IgD-negative memory B cell (primary cell): ENCODE results near the gene UTP15. TPM values are rescaled to one million over a fixed set of nuclear protein-coding genes. Genes with fewer than 3 reads are reported as not detected.

Experiments used
- H3K27ac Mint-ChIP-seq, 3 donors: one replicate each; pipeline ENCODE4 v1.8.0; 2020 to 2022; ENCODE audit warnings: mild to moderate bottlenecking in 3 of 3, mixed read lengths in 3 of 3, moderate library complexity in 1 of 3
- H3K27me3 Mint-ChIP-seq: one replicate; pipeline ENCODE4 v1.8.0; 2021; ENCODE audit warnings: mixed read lengths
- H3K36me3 Mint-ChIP-seq: one replicate; pipeline ENCODE4 v1.8.0; 2020; ENCODE audit warnings: mild to moderate bottlenecking, mixed read lengths
- H3K4me1 Mint-ChIP-seq, 3 donors: one replicate each; pipeline ENCODE4 v1.8.0; 2020 to 2022; ENCODE audit warnings: mixed read lengths in 3 of 3, mild to moderate bottlenecking in 1 of 3
- H3K4me3 Mint-ChIP-seq, 4 donors: one replicate each; pipeline ENCODE4 v1.8.0; 2020 to 2022; ENCODE audit warnings: mild to moderate bottlenecking in 4 of 4, mixed read lengths in 4 of 4, moderate library complexity in 3 of 4
- H3K9me3 Mint-ChIP-seq, 3 donors: one replicate each; pipeline ENCODE4 v1.8.0; 2020 to 2021; ENCODE audit warnings: mixed read lengths in 3 of 3, mild to moderate bottlenecking in 1 of 3
- polyA plus RNA-seq: library from polyadenylated mRNA; unstranded; fragments of 300-500 nt; fragmentation: Illumina TruSeq; gene quantifications from one replicate; pipeline ENCODE4 v1.2.3, GENCODE V29; 2021

The UTP15 gene
- 11.0 TPM for polyA plus RNA-seq

GRCh38 chr5:73565139-73565968 is at the start of gene UTP15, which contains the start of gene ANKRA2:
UTP15 (plus strand) TSS chr5:73565743; CDS start chr5:73567345, 1,602 bp downstream.
ANKRA2 (minus strand) TSS chr5:73565639; CDS start chr5:73562881, 2,758 bp downstream.
- H3K4me3 Mint-ChIP-seq, result peak within 1 kb of the TSS; percentile 92 to 99 (median 98)
- no peaks in the 10 kb centered on the region for H3K9me3 Mint-ChIP-seq
- H3K36me3 Mint-ChIP-seq, result peaks cover 13% of the 10 kb centered on the region
- peak within 1 kb of the TSS; percentile 99 to 100 (median 99) for H3K27ac Mint-ChIP-seq
- peaks cover 21 to 37% (median 30%) of the 10 kb centered on the region in 3 donors for H3K4me1 Mint-ChIP-seq
- no peaks in the 10 kb centered on the region for H3K27me3 Mint-ChIP-seq

- H3K27ac Mint-ChIP-seq, result no peak overlapping the region
- no peaks in the 10 kb centered on the region for H3K36me3 Mint-ChIP-seq
- peaks cover 0 to 7% (median 3%) of the 10 kb centered on the region in 3 donors for H3K4me1 Mint-ChIP-seq
- no peaks in the 10 kb centered on the region for H3K9me3 Mint-ChIP-seq
- peak overlapping the region in 2 of 4 donors; percentile 18 to 29 for H3K4me3 Mint-ChIP-seq
- no peaks in the 10 kb centered on the region for H3K27me3 Mint-ChIP-seq
Observed at GRCh38 chr5:73519531-73520283, 45.8 kb upstream of the UTP15 start.

GRCh38 chr5:73522989-73523388 is 42.6 kb upstream of the UTP15 start:
- Mint-ChIP-seq H3K4me3 (no peak overlapping the region), H3K9me3 (no peaks in the 10 kb centered on the region), H3K36me3 (no peaks in the 10 kb centered on the region), H3K27ac (no peak overlapping the region), H3K4me1 (peaks cover 0 to 7% (median 3%) of the 10 kb centered on the region in 3 donors), H3K27me3 (no peaks in the 10 kb centered on the region)

- no peak overlapping the region for H3K27ac Mint-ChIP-seq
- no peaks in the 10 kb centered on the region for H3K27me3 Mint-ChIP-seq
- H3K9me3 Mint-ChIP-seq, result no peaks in the 10 kb centered on the region
- H3K4me3 Mint-ChIP-seq, result no peak overlapping the region
- no peaks in the 10 kb centered on the region for H3K36me3 Mint-ChIP-seq
- H3K4me1 Mint-ChIP-seq, result peaks cover 0 to 7% (median 5%) of the 10 kb centered on the region in 3 donors
Observed at GRCh38 chr5:73523861-73524260, 41.7 kb upstream of the UTP15 start.

- Mint-ChIP-seq H3K36me3 (no peaks in the 10 kb centered on the region), H3K4me1 (peaks cover 0 to 2% (median 0%) of the 10 kb centered on the region in 3 donors), H3K9me3 (no peaks in the 10 kb centered on the region), H3K27me3 (no peaks in the 10 kb centered on the region), H3K4me3 (no peak overlapping the region), H3K27ac (no peak overlapping the region)
Observed at GRCh38 chr5:73525606-73526203, 39.8 kb upstream of the UTP15 start.

- peaks cover 7% of the 10 kb centered on the region for H3K27me3 Mint-ChIP-seq
- H3K4me3 Mint-ChIP-seq, result no peak overlapping the region
- H3K27ac Mint-ChIP-seq, result no peak overlapping the region
- H3K9me3 Mint-ChIP-seq, result no peaks in the 10 kb centered on the region
- H3K36me3 Mint-ChIP-seq, result no peaks in the 10 kb centered on the region
- H3K4me1 Mint-ChIP-seq, result peaks cover 0 to 2% (median 0%) of the 10 kb centered on the region in 3 donors
Observed at GRCh38 chr5:73528248-73528647, 37.3 kb upstream of the UTP15 start.

GRCh38 chr5:73529081-73529480 is 36.5 kb upstream of the UTP15 start:
- no peak overlapping the region for H3K4me3 Mint-ChIP-seq
- H3K4me1 Mint-ChIP-seq, result peaks cover 0 to 2% (median 0%) of the 10 kb centered on the region in 3 donors
- no peaks in the 10 kb centered on the region for H3K9me3 Mint-ChIP-seq
- peaks cover 7% of the 10 kb centered on the region for H3K27me3 Mint-ChIP-seq
- no peak overlapping the region for H3K27ac Mint-ChIP-seq
- no peaks in the 10 kb centered on the region for H3K36me3 Mint-ChIP-seq

- H3K27me3 Mint-ChIP-seq, result peaks cover 9% of the 10 kb centered on the region
- H3K9me3 Mint-ChIP-seq, result no peaks in the 10 kb centered on the region
- peaks cover 0 to 2% (median 0%) of the 10 kb centered on the region in 3 donors for H3K4me1 Mint-ChIP-seq
- H3K27ac Mint-ChIP-seq, result no peak overlapping the region
- H3K36me3 Mint-ChIP-seq, result no peaks in the 10 kb centered on the region
- H3K4me3 Mint-ChIP-seq, result no peak overlapping the region
Observed at GRCh38 chr5:73531356-73531755, 34.2 kb upstream of the UTP15 start.

GRCh38 chr5:73532195-73532594 is 33.3 kb upstream of the UTP15 start:
- no peaks in the 10 kb centered on the region for H3K36me3 Mint-ChIP-seq
- H3K4me3 Mint-ChIP-seq, result no peak overlapping the region
- H3K4me1 Mint-ChIP-seq, result peaks cover 0 to 4% (median 0%) of the 10 kb centered on the region in 3 donors
- no peak overlapping the region for H3K27ac Mint-ChIP-seq
- no peaks in the 10 kb centered on the region for H3K9me3 Mint-ChIP-seq
- peaks cover 9% of the 10 kb centered on the region for H3K27me3 Mint-ChIP-seq

GRCh38 chr5:73534011-73534644 is 31.4 kb upstream of the UTP15 start:
- Mint-ChIP-seq H3K27ac (no peak overlapping the region), H3K27me3 (peaks cover 9% of the 10 kb centered on the region), H3K36me3 (no peaks in the 10 kb centered on the region), H3K4me1 (peaks cover 0 to 2% (median 0%) of the 10 kb centered on the region in 3 donors), H3K9me3 (no peaks in the 10 kb centered on the region), H3K4me3 (no peak overlapping the region)

- Mint-ChIP-seq H3K4me3 (no peak overlapping the region), H3K4me1 (peaks cover 0 to 2% (median 0%) of the 10 kb centered on the region in 3 donors), H3K27ac (peak overlapping the region in 1 of 3 donors; percentile 29), H3K9me3 (no peaks in the 10 kb centered on the region), H3K36me3 (no peaks in the 10 kb centered on the region), H3K27me3 (peaks cover 9% of the 10 kb centered on the region)
Observed at GRCh38 chr5:73534971-73535370, 30.6 kb upstream of the UTP15 start.

- no peak overlapping the region for H3K27ac Mint-ChIP-seq
- peaks cover 2% of the 10 kb centered on the region for H3K27me3 Mint-ChIP-seq
- no peak overlapping the region for H3K4me3 Mint-ChIP-seq
- no peaks in the 10 kb centered on the region for H3K36me3 Mint-ChIP-seq
- H3K4me1 Mint-ChIP-seq, result peaks cover 0 to 2% (median 0%) of the 10 kb centered on the region in 3 donors
- no peaks in the 10 kb centered on the region for H3K9me3 Mint-ChIP-seq
Observed at GRCh38 chr5:73539730-73540129, 25.8 kb upstream of the UTP15 start.

GRCh38 chr5:73540192-73540591 is 25.4 kb upstream of the UTP15 start:
- peaks cover 0 to 2% (median 0%) of the 10 kb centered on the region in 3 donors for H3K4me1 Mint-ChIP-seq
- peaks cover 2% of the 10 kb centered on the region for H3K27me3 Mint-ChIP-seq
- H3K36me3 Mint-ChIP-seq, result no peaks in the 10 kb centered on the region
- H3K4me3 Mint-ChIP-seq, result no peak overlapping the region
- H3K9me3 Mint-ChIP-seq, result no peaks in the 10 kb centered on the region
- H3K27ac Mint-ChIP-seq, result no peak overlapping the region

GRCh38 chr5:73542020-73542419 is 23.5 kb upstream of the UTP15 start:
- no peaks in the 10 kb centered on the region for H3K4me1 Mint-ChIP-seq
- no peaks in the 10 kb centered on the region for H3K9me3 Mint-ChIP-seq
- no peaks in the 10 kb centered on the region for H3K27me3 Mint-ChIP-seq
- H3K36me3 Mint-ChIP-seq, result no peaks in the 10 kb centered on the region
- no peak overlapping the region for H3K27ac Mint-ChIP-seq
- H3K4me3 Mint-ChIP-seq, result no peak overlapping the region
